Measurements from ENCODE around the gene NXNL1. TPM values are rescaled to one million over a fixed set of nuclear protein-coding genes. Genes with fewer than 3 reads are reported as not detected.

NXNL1 gene
- total and polyA plus RNA-seq, 4 donors: not detected

DNA sequence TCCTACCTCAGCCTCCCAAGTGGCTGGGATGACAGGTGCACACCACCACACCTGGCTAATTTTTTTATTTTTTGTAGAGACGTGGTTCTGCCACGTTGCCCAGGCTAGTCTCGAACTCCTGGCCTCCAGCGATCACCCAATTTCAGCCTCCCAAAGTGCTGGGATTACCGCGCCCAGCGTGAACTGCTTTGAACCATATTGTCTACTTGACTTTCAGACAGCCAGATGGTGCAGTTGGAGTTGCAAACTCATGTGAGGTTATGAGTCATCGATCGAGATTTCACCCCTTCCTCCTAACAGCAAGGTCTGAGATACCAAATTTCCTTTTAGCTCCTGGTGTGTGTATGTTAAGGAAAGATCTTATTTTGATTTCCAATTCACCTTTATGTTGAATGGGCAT lies 12.3 kb upstream of the NXNL1 start:
- Histone ChIP-seq H3K27ac (ENCODE audit: low read depth in 1 of 2, low read length in 2 of 2) (no peak overlapping the region), H3K9me3 (ENCODE audit: control insufficient read depth in 4 of 4, low read length in 3 of 4) (no peaks in the 10 kb centered on the region), H3K9ac (ENCODE audit: low read depth in 1 of 2, low read length in 2 of 2) (no peak overlapping the region), H3K4me1 (ENCODE audit: control insufficient read depth in 4 of 4, insufficient read depth in 4 of 4, low read length in 3 of 4) (peaks cover 5 to 14% (median 11%) of the 10 kb centered on the region in 4 donors), H3K4me3 (ENCODE audit: low read depth in 1 of 3, low read length in 3 of 3) (no peak overlapping the region), H3K36me3 (ENCODE audit: control insufficient read depth in 4 of 4, insufficient read depth in 3 of 4, low read depth in 1 of 4, low read length in 3 of 4) (no peaks in the 10 kb centered on the region), H3K27me3 (ENCODE audit: control insufficient read depth in 4 of 4, insufficient read depth in 4 of 4, low read length in 3 of 4) (no peaks in the 10 kb centered on the region)
- no peak for DNase-seq (ENCODE audit: low spot score)
- 84% methylated on average over 9 of the region's 9 CpGs for WGBS
- TF ChIP-seq REST (IDR thresholded peaks at IDR 0.05) (no peak), HNF4G (IDR thresholded peaks at IDR 0.05) (no peak), RAD21 (IDR thresholded peaks at IDR 0.05) (no peak), FOXA1 (IDR thresholded peaks at IDR 0.05) (no peak), SP1 (IDR thresholded peaks at IDR 0.05) (no peak), YY1 (IDR thresholded peaks at IDR 0.05) (no peak), JUND (IDR thresholded peaks at IDR 0.05) (no peak), NR2F2 (IDR thresholded peaks at IDR 0.05) (no peak)

- peak overlapping the region in 1 of 3 donors; percentile 93 for H3K4me3 ChIP-seq (ENCODE audit: low read depth in 1 of 3, low read length in 3 of 3)
- no peak for DNase-seq (ENCODE audit: low spot score)
- no peaks in the 10 kb centered on the region for H3K36me3 ChIP-seq (ENCODE audit: control insufficient read depth in 4 of 4, insufficient read depth in 3 of 4, low read depth in 1 of 4, low read length in 3 of 4)
- TF ChIP-seq FOXA1 (IDR thresholded peaks at IDR 0.05) (no peak), YY1 (IDR thresholded peaks at IDR 0.05) (no peak), REST (IDR thresholded peaks at IDR 0.05) (no peak), CTCF (IDR thresholded peaks at IDR 0.05; ENCODE audit: low read depth, low read length, missing input control) (no peak), JUND (IDR thresholded peaks at IDR 0.05) (no peak)
- H3K27me3 ChIP-seq (ENCODE audit: control insufficient read depth in 4 of 4, insufficient read depth in 4 of 4, low read length in 3 of 4): no peaks in the 10 kb centered on the region
- no peaks in the 10 kb centered on the region for H3K9me3 ChIP-seq (ENCODE audit: control insufficient read depth in 4 of 4, low read length in 3 of 4)
- no peak overlapping the region for H3K27ac ChIP-seq (ENCODE audit: low read depth in 1 of 2, low read length in 2 of 2)
- 76% methylated on average over 12 of the region's 12 CpGs for WGBS
- no peak overlapping the region for H3K9ac ChIP-seq (ENCODE audit: low read depth in 1 of 2, low read length in 2 of 2)
- H3K4me1 ChIP-seq (ENCODE audit: control insufficient read depth in 4 of 4, insufficient read depth in 4 of 4, low read length in 3 of 4): peaks cover 5 to 14% (median 11%) of the 10 kb centered on the region in 4 donors
Observed at GRCh38 chr19:17471410-17472125, 10.8 kb upstream of the NXNL1 start.
